Breast epithelium (tissue), 4 donors: Measurements from ENCODE around the gene FDPS. TPM values are rescaled to one million over a fixed set of nuclear protein-coding genes. Genes with fewer than 3 reads are reported as not detected.

Experiments used
- DNase-seq, 2 donors: peaks; one replicate each; pipeline ENCODE4 v3.0.0-alpha.2; 2019; ENCODE audit warnings: low spot score in 2 of 2
- H3K27ac ChIP-seq, 2 donors: fragments of 200-600 bp; sonication (generic) in 1 of 2; one replicate each; pipeline ENCODE4 v1.5.1; 2016 to 2019; ENCODE audit warnings: mild to moderate bottlenecking in 1 of 2
- H3K27me3 ChIP-seq, 2 donors: fragments of 200-600 bp; sonication (generic) in 1 of 2; one replicate each; pipeline versions ENCODE4 v1.5.1 to v1.6.0; 2017 to 2019; ENCODE audit warnings: control low read depth in 1 of 2, mild to moderate bottlenecking in 1 of 2
- H3K36me3 ChIP-seq: fragments of 200-600 bp; one replicate; pipeline ENCODE4 v1.5.1; 2019
- H3K4me1 ChIP-seq, 2 donors: fragments of 200-600 bp; sonication (generic); one replicate each; pipeline ENCODE4 v1.5.1; 2016 to 2019; ENCODE audit warnings: control low read depth in 1 of 2
- H3K4me3 ChIP-seq, 3 donors: fragments of 200-600 bp; sonication (generic); 1 replicate in 2 of 3; 2 replicates in 1 of 3; pipeline ENCODE4 v1.5.1; 2016 to 2019; ENCODE audit warnings: mild to moderate bottlenecking in 3 of 3, moderate library complexity in 2 of 3
- H3K9me3 ChIP-seq, 2 donors: fragments of 200-600 bp; sonication (generic) in 1 of 2; one replicate each; pipeline ENCODE4 v1.5.1; 2016 to 2019; ENCODE audit warnings: control low read depth in 1 of 2
- CTCF ChIP-seq, 3 donors: fragments of 450-650 bp; IDR thresholded peaks; one replicate each; pipeline ENCODE4 v1.5.1; 2016 to 2017; ENCODE audit warnings: antibody characterized with exemption in 3 of 3, mild to moderate bottlenecking in 3 of 3, moderate library complexity in 3 of 3
- POLR2A ChIP-seq: fragments of 450-650 bp; IDR thresholded peaks from one replicate; pipeline ENCODE4 v1.6.1; 2016; ENCODE audit warnings: antibody characterized with exemption, mild to moderate bottlenecking, moderate library complexity
- POLR2AphosphoS5 ChIP-seq, 3 donors: sonication (generic); formaldehyde crosslinking; IDR thresholded peaks; one replicate each; pipeline ENCODE4 v1.6.1; 2017; ENCODE audit warnings: antibody characterized with exemption in 3 of 3
- intact Hi-C: fragments of 100-400 bp; cut with DNase I; formaldehyde crosslinking; loops from one replicate; pipeline ENCODE4 v1.15.1; 2023; ENCODE audit warnings: low total_unique reads
- total RNA-seq, 3 donors: library from RNA; depleted of rRNA; stranded (reverse); fragments of >200 nt; gene quantifications; one replicate each; pipeline ENCODE4 v1.1.0, GENCODE V29; 2016

Gene FDPS
- total RNA-seq, 3 donors from 2014 or later: 84.2 to 102 (median 93.1) TPM

- intact Hi-C loops: no loop called here
- H3K27ac ChIP-seq: no peak overlapping the region
- TF ChIP-seq CTCF (IDR thresholded peaks at IDR 0.05) (no peak), POLR2AphosphoS5 (IDR thresholded peaks at IDR 0.05) (no peak), POLR2A (no peak)
- DNase-seq: no peak
- H3K4me1 ChIP-seq: peaks cover 0 to 9% of the 10 kb centered on the region in 2 donors
- no peaks in the 10 kb centered on the region for H3K27me3 ChIP-seq
- no peaks in the 10 kb centered on the region for H3K36me3 ChIP-seq
- H3K9me3 ChIP-seq: no peaks in the 10 kb centered on the region
- H3K4me3 ChIP-seq: no peak overlapping the region
These were observed 1.4 kb upstream of the FDPS start for GRCh38 chr1:155307247-155307740.

- intact Hi-C loops: no loop called here
- no peaks in the 10 kb centered on the region for H3K27me3 ChIP-seq
- H3K9me3 ChIP-seq: no peaks in the 10 kb centered on the region
- peak overlapping the region; percentile 57 to 74 (median 71) for H3K4me3 ChIP-seq
- DNase-seq: no peak
- TF ChIP-seq POLR2AphosphoS5 (IDR thresholded peaks at IDR 0.05) (no peak), POLR2A (no peak), CTCF (IDR thresholded peaks at IDR 0.05) (no peak)
- peak overlapping the region; percentile 81 to 92 for H3K27ac ChIP-seq
- peaks cover 0 to 9% of the 10 kb centered on the region in 2 donors for H3K4me1 ChIP-seq
- H3K36me3 ChIP-seq: no peaks in the 10 kb centered on the region
These were observed 856 bp downstream of the FDPS start for GRCh38 chr1:155309423-155310021.

- Histone ChIP-seq H3K36me3 (no peaks in the 10 kb centered on the region), H3K4me3 (no peak overlapping the region), H3K9me3 (no peaks in the 10 kb centered on the region), H3K4me1 (peaks cover 0 to 9% of the 10 kb centered on the region in 2 donors), H3K27me3 (no peaks in the 10 kb centered on the region), H3K27ac (no peak overlapping the region)
- intact Hi-C loops: no loop called here
- no peak for TF ChIP-seq POLR2AphosphoS5 (IDR thresholded peaks at IDR 0.05)
- no peak for TF ChIP-seq POLR2A
- no peak for TF ChIP-seq CTCF (IDR thresholded peaks at IDR 0.05)
- no peak for DNase-seq
These were observed 4.6 kb downstream of the FDPS start for GRCh38 chr1:155313261-155313660.

- Histone ChIP-seq H3K36me3 (no peaks in the 10 kb centered on the region), H3K9me3 (no peaks in the 10 kb centered on the region), H3K27ac (no peak overlapping the region), H3K4me1 (no peaks in the 10 kb centered on the region), H3K4me3 (no peak overlapping the region), H3K27me3 (no peaks in the 10 kb centered on the region)
- TF ChIP-seq POLR2A (no peak), CTCF (IDR thresholded peaks at IDR 0.05) (no peak), POLR2AphosphoS5 (IDR thresholded peaks at IDR 0.05) (no peak)
- intact Hi-C loops: no loop called here
- no peak for DNase-seq
These were observed 8.3 kb downstream of the FDPS start for GRCh38 chr1:155316922-155317321.

- Histone ChIP-seq H3K27me3 (no peaks in the 10 kb centered on the region), H3K27ac (no peak overlapping the region), H3K36me3 (no peaks in the 10 kb centered on the region), H3K4me3 (no peak overlapping the region), H3K9me3 (no peaks in the 10 kb centered on the region), H3K4me1 (peaks cover 5% of the 10 kb centered on the region in 2 donors)
- intact Hi-C loops: no loop called here
- TF ChIP-seq POLR2A: no peak
- TF ChIP-seq POLR2AphosphoS5 (IDR thresholded peaks at IDR 0.05): no peak
- no peak for TF ChIP-seq CTCF (IDR thresholded peaks at IDR 0.05)
- DNase-seq: no peak
These were observed 9.4 kb downstream of the FDPS start for GRCh38 chr1:155318082-155318481.
